Fibroblast of skin of abdomen (primary cell): ENCODE measurements around the gene MAL.

Source experiments
- DNase-seq: peaks from one replicate; pipeline ENCODE4 v3.0.0-alpha.2; 2013

MAL gene

GRCh38 chr2:95050385-95051300 lies 25.1 kb downstream of the MAL start:
- no peak for DNase-seq

DNA sequence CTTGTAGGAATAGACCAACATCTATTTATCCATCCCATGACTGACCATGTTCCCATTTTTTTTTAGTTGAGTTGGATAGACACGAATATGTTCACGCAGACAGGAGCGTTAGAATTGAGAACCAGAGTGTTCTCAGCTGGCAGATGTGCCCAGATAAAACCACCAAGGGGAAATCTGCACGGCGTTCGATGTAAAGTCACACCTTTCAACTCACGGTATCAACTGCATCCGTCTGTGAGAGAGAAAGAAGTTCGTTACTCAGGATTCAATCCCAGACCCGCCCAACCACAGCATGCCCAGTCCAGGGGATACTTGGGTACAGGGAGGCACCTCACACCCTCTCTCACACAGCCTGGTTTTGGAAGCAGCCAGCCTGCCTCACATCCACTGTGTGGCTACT lies 26.1 kb downstream of the MAL start:
- DNase-seq, result no peak

- no peak for DNase-seq
These were observed 26.8 kb downstream of the MAL start for GRCh38 chr2:95052307-95052706.

DNA sequence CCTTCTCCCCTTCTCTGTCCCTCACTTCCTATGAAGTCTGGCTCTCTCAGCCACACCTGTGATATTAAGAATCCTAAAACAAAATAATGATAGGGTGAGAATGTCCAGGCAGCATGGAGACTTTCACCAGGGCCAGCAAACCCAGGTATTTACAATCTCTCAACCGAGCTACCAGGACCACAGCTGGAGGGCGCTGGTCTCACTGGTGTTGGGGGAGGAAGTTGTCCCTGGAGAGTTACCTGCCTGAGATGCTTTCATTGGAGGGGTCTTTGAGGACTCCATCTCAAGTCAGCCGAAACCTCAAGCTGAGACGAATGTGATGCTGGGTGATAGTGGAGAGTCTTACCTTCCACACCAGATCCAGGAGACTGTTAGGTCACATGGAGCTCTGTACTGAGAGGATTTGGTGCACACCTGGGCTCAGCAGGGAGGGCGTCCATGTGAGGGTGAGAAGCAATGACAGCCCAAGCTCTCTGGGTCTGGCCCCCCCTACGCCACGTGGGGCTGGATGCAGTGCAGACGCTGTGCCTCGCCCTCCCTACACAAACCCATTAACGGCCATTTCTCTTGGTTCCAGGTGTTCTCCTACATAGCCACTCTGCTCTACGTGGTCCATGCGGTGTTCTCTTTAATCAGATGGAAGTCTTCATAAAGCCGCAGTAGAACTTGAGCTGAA lies 27.4 kb downstream of the MAL start:
- no peak for DNase-seq

GRCh38 chr2:95053543-95053942 lies 28.0 kb downstream of the MAL start:
- no peak for DNase-seq

- no peak for DNase-seq
These were observed 28.5 kb downstream of the MAL start for GRCh38 chr2:95054016-95054415.

DNA sequence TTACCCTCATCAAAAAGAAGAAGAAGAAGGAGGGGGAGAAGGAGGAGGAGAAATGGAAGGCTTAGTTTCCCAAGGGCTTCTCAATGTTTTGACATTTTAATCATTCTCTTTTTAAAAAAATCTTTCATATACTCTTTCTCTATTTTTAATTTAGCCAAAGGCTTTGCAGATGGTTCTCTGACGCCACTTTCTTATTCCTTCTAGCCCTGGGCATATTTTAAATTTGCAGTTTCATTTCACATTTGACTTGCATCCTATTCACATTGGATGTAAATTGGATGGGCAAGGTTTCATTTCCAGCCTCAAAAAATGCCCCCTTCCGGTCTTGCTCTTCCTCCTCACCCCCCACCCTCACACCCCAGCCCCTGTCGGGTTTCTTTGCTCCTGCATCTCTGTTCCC lies 29.8 kb downstream of the MAL start:
- DNase-seq, result no peak

DNA sequence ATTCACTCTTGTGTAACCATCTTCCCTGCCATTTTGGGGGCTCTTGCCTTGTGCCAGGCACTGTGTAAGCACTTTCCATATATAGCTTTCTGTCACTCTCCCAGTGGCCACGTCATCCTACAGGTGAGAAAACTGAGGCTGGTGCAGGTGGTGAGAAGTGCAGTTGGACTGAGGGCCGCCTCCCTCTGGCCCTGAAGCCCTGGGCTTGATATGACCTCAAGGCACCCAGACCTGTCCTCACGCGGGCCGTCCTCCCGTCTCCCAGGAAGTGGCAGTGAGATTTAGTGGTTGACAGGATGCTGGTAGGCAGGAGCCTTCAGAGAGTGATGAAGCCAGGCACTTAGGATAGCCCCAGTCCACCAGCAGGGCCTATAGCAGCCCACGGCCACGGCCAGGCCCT lies 30.5 kb downstream of the MAL start:
- no peak for DNase-seq

DNA sequence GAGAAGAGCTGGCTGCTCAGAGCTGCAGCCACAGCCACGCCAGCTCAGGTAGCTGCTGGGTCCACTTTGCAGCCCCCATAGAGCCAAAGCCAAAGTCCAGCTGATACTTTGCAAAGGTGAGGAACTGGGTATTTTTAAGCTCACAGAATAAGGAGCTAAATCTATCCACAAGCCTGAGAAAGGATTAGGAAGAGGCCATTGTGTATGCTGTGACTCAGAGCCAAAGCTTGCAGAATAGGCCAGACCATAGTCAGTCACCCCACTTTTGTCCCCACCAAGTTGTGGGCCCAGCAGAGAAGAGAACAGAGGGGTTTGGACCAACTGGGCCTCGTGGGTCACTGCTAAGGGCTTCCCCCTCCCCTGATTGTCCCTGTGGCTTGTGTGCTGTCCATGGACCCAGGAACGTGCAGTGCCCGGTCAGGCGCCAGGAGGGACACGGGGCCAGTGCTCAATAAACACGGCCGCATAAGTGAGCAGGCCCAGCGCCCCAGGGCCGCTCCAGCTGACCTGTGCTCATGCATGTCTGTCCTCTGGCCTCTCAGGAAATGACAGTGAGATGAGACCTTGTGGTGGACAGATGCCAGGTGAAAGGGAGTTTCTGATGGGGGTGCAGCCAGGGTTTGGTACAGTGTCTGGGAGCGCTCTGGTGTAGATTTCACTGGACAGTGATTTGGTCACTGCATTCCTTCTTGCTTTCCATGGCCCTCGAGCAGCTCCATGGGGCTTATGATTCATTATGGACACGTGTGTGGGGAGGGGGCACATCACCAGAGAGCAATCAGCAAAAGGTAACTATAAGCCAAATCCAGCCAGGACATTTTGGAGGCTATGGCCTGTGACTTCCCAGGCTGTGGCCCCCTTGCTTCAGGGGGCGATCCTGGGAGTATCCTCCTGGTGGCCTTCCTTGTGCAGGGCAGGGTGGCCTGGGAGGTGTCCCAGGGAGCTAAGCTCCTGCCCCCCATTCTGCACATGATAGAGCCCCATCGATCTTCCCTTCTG lies 31.3 kb downstream of the MAL start:
- DNase-seq, result no peak

- DNase-seq, result no peak
These were observed 32.2 kb downstream of the MAL start for GRCh38 chr2:95057535-95058370.

DNA sequence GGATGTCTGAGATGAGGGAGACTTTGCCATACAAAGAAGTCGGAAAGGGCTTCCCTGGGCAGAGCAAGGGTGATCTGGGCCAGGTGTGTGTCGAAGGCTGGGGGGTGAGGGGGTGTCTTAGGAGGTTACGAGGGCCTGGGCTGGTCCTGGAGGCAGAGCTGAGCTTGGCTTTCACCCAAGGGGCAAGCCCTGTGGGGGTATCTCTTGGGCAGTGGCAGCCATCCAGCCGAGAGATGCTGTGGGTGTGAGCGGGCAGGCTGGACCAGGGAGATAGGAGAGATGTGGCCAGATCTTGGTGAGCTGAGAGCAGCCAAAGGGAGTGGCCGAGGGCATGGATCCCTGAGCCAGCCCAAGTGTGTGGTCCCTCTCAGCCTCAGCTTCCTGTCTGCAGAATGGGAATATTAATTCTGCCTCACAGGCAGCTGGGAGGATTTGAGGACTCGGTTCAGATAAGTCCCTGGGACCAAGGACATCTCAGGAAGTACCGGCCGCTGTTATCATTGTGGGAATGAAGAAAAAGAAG lies 33.0 kb downstream of the MAL start:
- DNase-seq, result no peak

GRCh38 chr2:95058989-95059641 lies 33.6 kb downstream of the MAL start:
- no peak for DNase-seq

DNA sequence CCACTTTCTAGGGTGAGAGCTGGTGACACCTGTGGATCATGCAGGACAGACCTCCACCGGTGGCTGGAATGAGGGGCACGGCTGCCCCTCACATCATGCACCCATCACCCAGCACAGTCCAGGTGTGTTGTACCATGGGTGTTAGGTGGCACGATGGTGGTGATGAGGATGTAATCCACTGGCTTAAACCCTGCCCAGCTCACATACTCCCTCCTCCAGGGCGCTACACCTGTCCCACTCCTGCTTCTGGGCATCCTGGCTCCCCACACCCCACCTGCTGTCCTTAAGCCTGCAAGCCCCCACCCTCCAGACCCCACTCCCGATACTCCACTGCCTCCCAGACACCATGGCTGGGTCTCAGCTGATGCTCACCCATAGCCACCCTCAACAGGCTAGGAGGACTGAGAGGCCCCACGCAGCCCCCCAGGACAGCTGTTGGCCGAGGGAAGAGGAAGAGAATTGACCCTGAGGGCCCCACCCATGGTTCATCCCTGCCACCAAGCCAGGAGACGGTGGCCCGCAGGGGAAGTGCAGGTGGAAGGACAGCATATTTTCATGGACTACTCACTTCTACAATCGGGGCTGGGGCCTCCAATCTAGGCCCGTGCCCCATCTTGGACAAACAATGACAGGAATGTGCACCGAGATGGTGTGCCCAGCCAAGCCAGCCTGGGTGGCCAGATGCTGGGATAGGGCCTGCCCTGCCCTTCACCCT lies 34.3 kb downstream of the MAL start:
- DNase-seq, result no peak

DNA sequence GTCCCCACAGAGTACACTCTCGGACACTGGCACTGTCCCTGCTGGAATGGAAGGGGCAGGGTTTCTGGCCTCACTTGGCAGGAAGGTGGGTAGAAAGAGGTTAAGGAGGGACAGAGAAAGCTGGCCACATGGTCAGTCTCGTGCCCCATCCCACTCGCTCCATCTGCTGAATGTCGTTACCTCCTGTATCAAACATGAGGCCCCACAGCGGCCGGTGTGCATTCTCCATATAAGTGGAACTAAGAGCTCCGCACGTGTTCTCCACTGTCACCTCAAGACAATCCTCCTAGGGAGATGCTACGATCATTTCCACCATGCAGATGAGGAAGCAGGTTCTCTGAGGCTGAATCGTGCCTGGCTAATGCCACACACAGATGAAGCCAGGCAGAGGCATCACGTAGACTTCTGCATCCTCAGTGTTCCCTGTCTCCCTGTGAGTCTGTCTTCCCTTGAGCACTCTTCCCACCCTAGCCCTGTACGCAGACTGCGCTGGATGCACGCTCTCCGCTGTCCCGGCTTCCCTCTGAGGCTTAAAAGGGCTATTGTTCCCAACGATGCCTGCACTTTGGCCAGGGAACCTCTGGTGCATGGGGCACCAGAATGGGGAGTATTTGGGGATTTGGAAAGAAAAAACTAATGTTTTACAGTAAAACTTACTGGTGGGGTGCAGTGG lies 35.1 kb downstream of the MAL start:
- DNase-seq, result no peak

GRCh38 chr2:95061119-95061512 lies 35.6 kb downstream of the MAL start:
- DNase-seq, result no peak

DNA sequence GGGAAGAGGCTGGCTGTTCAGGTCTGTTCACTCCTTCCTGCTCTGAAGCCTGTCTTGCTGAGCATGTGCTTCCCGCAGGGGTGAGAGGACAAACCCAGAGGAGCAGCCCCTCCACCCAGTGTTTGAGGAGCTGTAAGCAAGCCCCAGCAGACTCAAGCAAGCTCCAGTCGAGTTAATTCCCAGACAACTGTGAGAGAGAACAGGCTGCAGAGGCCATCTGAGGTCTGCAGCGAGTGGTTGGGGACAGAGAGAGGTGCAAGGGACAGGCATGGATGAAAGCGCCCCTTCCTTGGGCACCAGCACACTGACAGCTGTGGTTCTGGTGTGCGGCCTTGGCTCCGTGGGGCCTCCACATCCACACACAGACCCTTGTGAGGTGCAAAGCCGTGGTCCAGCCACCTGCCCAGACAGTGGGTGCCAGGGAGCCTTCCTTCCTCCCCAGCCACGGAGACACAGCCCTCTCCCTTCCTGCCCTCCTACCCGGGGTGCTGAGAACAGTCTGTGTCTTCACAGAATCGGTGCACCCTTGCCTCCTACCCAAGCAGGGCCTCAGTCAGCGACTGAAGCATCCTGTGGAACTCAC lies 36.2 kb downstream of the MAL start:
- no peak for DNase-seq

GRCh38 chr2:95062242-95063085 lies 37.0 kb downstream of the MAL start:
- DNase-seq, result no peak
